ENCODE measurements around the gene NEDD8.

Gene NEDD8

GRCh38 chr14:24241829-24242443 lies 9.8 kb upstream of the NEDD8 start:
- H3K4me3 Mint-ChIP-seq: peak overlapping the region; percentile 89 to 99 (median 91)
- no peaks in the 10 kb centered on the region for H3K9me3 Mint-ChIP-seq
- H3K27me3 Mint-ChIP-seq (ENCODE audit: low read depth): no peaks in the 10 kb centered on the region
- peaks cover 39% of the 10 kb centered on the region for H3K4me1 Mint-ChIP-seq
- H3K36me3 Mint-ChIP-seq (ENCODE audit: low read depth): peaks cover 35% of the 10 kb centered on the region
- H3K27ac Mint-ChIP-seq: peak overlapping the region; percentile 99 to 100 (median 99)
- peak; percentile 41 to 59 (median 42) for TF ChIP-seq CTCF (IDR thresholded peaks at IDR 0.05; ENCODE audit: unreplicated experiment in 3 of 3)

GRCh38 chr14:24240110-24240918 lies 8.1 kb upstream of the NEDD8 start:
- peaks cover 39% of the 10 kb centered on the region for H3K4me1 Mint-ChIP-seq
- no peak for TF ChIP-seq CTCF (IDR thresholded peaks at IDR 0.05; ENCODE audit: unreplicated experiment in 3 of 3)
- no peaks in the 10 kb centered on the region for H3K9me3 Mint-ChIP-seq
- peak overlapping the region; percentile 89 to 99 (median 91) for H3K4me3 Mint-ChIP-seq
- H3K36me3 Mint-ChIP-seq (ENCODE audit: low read depth): peaks cover 50% of the 10 kb centered on the region
- H3K27me3 Mint-ChIP-seq (ENCODE audit: low read depth): no peaks in the 10 kb centered on the region
- H3K27ac Mint-ChIP-seq: peak overlapping the region in 2 of 3 experiments; percentile 37 to 42

GRCh38 chr14:24238527-24239037 lies 6.4 kb upstream of the NEDD8 start:
- Mint-ChIP-seq H3K4me1 (peaks cover 43% of the 10 kb centered on the region), H3K9me3 (no peaks in the 10 kb centered on the region), H3K27me3 (ENCODE audit: low read depth) (no peaks in the 10 kb centered on the region), H3K4me3 (peak overlapping the region; percentile 20 to 99 (median 55)), H3K27ac (no peak overlapping the region), H3K36me3 (ENCODE audit: low read depth) (peaks cover 59% of the 10 kb centered on the region)
- TF ChIP-seq CTCF (IDR thresholded peaks at IDR 0.05; ENCODE audit: unreplicated experiment in 3 of 3): no peak

- peak overlapping the region; percentile 15 to 99 (median 55) for H3K4me3 Mint-ChIP-seq
- no peaks in the 10 kb centered on the region for H3K9me3 Mint-ChIP-seq
- no peak overlapping the region for H3K27ac Mint-ChIP-seq
- H3K4me1 Mint-ChIP-seq: peaks cover 44% of the 10 kb centered on the region
- H3K36me3 Mint-ChIP-seq (ENCODE audit: low read depth): peaks cover 59% of the 10 kb centered on the region
- no peak for TF ChIP-seq CTCF (IDR thresholded peaks at IDR 0.05; ENCODE audit: unreplicated experiment in 3 of 3)
- no peaks in the 10 kb centered on the region for H3K27me3 Mint-ChIP-seq (ENCODE audit: low read depth)
Observed at GRCh38 chr14:24238123-24238522, 6.0 kb upstream of the NEDD8 start.

- Mint-ChIP-seq H3K27ac (no peak overlapping the region), H3K36me3 (ENCODE audit: low read depth) (peaks cover 59% of the 10 kb centered on the region), H3K9me3 (no peaks in the 10 kb centered on the region), H3K4me3 (peak overlapping the region in 2 of 3 experiments; percentile 15 to 99), H3K4me1 (peaks cover 44% of the 10 kb centered on the region), H3K27me3 (ENCODE audit: low read depth) (no peaks in the 10 kb centered on the region)
- TF ChIP-seq CTCF (IDR thresholded peaks at IDR 0.05; ENCODE audit: unreplicated experiment in 3 of 3): no peak
Observed at GRCh38 chr14:24237463-24237955, 5.3 kb upstream of the NEDD8 start.

All from nephron (organoid).